GM19193 (cell line): ENCODE results near the gene CLDN19.

ENCODE experiments used
- POLR2A ChIP-seq: IDR thresholded peaks from 4 replicates; pipeline ENCODE4 v1.6.1; 2011; ENCODE audit not compliant: insufficient read depth, insufficient read length; ENCODE audit errors: extremely low read depth

CLDN19 gene

GRCh38 chr1:42766741-42767509 is 26.9 kb upstream of the CLDN19 start, which contains the start of the genes C1orf50 and P3H1:
C1orf50 (plus strand) TSS chr1:42767249; CDS start chr1:42767312, 63 bp downstream.
P3H1 (minus strand) TSS chr1:42767028; CDS start chr1:42766971, 57 bp downstream.
- TF ChIP-seq POLR2A: peak; percentile 97

- no peak for TF ChIP-seq POLR2A
Measured at GRCh38 chr1:42765832-42766740, 26.1 kb upstream of the CLDN19 start.

- TF ChIP-seq POLR2A: no peak
Measured at GRCh38 chr1:42765269-42765668, 25.2 kb upstream of the CLDN19 start.

DNA sequence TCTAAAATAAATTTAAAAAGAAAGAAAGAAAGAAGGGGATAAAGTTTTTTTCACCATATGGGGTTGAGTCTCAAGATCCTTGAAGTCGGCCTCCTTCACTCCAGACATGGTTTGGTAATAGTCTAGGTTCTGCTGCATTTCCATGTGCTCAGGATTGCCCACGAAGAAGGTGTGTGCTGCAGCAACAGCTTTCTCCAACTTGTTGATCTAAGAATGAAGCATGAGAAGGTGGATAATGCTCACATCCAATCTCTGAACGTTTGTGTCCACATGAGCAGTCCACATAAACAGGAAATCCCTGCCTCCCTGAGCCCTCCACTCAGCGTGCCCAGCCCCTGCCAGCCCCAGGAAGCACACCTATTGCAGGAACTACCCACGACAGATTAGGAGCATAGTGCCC is 22.2 kb upstream of the CLDN19 start:
- TF ChIP-seq POLR2A: no peak

DNA sequence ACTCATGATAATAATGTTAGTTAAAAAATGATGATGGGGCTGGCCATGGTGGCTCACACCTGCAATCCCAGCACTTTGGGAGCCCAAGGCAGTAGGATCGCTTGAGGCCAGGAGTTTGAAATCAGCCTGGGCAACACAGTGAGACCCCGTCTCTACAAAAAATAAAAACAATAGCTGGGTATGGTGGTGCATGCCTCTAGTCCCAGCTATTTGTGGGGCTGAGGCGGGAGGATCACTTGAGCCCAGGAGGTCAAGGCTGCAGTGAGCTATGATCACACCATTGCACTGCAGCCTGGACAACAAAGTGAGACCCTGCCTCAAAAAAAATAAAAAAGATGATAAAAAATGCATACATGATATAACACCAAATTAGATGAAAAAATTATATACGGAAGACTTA is 21.5 kb upstream of the CLDN19 start:
- TF ChIP-seq POLR2A: no peak

- TF ChIP-seq POLR2A: no peak
Measured at GRCh38 chr1:42759114-42759513, 19.1 kb upstream of the CLDN19 start.

DNA sequence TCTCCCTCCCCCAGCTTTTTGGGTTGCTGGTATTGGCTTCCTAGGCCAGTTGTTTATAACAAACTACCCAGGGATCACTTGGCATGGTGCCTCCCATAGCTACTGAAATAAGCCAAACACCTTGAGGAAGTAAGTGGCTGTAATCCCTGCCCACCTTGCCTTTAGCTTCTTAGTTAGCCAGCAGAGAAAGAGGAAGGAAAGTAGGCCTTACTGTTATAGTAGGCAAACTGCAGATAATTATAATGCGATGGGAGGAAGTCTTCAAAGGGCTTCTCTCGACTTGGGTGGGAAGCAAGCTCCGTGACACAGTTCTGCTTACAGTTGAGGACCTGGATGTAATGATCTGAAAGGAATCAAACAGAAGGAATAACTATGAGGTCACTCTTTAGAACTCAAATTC is 18.6 kb upstream of the CLDN19 start:
- TF ChIP-seq POLR2A: no peak

GRCh38 chr1:42757892-42758275 is 17.8 kb upstream of the CLDN19 start:
- TF ChIP-seq POLR2A: no peak

- no peak for TF ChIP-seq POLR2A
Measured at GRCh38 chr1:42756956-42757891, 17.2 kb upstream of the CLDN19 start.

- no peak for TF ChIP-seq POLR2A
Measured at GRCh38 chr1:42753070-42753469, 13.0 kb upstream of the CLDN19 start.

- no peak for TF ChIP-seq POLR2A
Measured at GRCh38 chr1:42752284-42752683, 12.2 kb upstream of the CLDN19 start.

DNA sequence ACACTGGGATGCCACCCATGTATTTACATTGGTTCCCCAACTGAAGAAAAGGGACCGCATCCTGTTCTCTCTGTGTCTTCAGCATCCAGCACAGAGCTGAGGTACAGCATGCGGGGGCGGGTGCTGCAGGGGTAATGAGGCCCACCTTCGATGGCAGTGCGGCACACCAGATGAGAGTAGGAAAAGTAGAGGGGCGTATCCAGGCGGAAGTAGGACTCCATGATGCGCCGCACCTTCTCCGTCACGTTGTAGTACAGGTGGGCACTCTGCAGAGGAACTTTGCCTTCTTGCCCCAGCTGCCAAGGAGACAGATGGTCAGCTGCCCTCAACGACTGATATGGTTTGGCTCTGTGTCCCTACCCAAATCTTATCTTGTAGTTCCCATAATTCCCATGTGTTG is 10.0 kb upstream of the CLDN19 start:
- no peak for TF ChIP-seq POLR2A

DNA sequence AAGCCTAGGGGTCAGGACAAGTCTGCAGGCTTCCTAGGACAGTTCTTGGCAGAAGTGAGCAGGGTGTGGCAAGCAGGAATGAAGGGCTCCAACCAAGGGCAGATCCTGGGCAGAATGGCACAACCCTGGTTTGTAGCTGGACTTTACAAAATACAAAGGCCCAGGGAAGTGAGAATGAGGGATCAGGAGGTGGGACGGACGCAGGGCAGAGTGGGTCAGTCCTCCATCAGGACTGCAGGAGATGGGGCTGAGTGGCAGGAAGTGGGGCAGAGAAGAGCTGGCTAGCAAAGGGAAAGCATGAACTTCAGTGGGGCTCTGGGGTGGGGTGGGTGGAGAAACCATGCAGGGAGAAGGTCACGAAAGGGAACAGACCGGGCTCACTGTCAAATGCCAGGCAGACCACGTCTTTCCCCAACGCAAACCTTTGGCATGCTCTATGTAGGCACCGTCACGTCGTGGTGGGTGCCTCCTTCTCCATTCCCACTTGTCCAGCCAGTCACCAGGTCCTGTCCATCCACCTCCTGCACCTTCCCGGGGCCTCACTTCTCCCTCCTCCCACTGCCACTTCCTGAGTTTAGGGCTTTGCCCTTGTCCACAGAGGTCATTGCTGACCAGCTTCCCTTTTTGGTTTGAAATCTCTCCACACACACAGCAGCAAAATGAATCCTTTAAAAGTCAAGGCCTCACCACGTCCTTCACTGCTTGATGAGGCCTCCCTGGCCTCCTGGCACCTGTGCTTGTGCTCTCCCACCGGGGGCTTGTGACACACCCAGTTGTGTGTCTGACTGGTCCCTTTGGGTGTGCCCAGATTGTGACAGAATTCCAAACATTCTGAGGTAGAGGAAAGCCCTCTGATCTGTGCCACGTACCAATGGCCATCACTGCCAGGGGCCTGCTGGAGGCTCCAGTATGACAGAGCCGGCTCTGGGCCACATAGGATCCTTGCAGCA is 8.7 kb upstream of the CLDN19 start:
- no peak for TF ChIP-seq POLR2A
